K562 (cell line): ENCODE measurements around the gene AFDN. TPM values are rescaled to one million over a fixed set of nuclear protein-coding genes. Genes with fewer than 3 reads are reported as not detected.

Source experiments
- ATAC-seq: fragments of 200-7000 bp; cut with Tn5 transposase; 3 replicates; pipeline ENCODE4 v1.9.1; 2020; ENCODE audit warnings: moderate library complexity
- BruUV-seq: library from RNA; stranded (reverse); fragments of 400-500 nt; replicated peaks from 2 replicates; lab custom pipeline; 2021; lab: Mats Ljungman, UMichigan
- CTCF ChIA-PET: fragments of 300-600 bp; formaldehyde crosslinking; extraction: SDS; loops from one replicate; lab custom pipeline; 2021; ENCODE audit warnings: low intra/inter-chr PET ratio; lab: Yijun Ruan, JAX
- POLR2A ChIA-PET: fragments of 300-600, 350-650 bp; sonication (Branson Sonifier 250); formaldehyde crosslinking; extraction: SDS; loops from one replicate; lab custom pipeline; 2021; ENCODE audit warnings: antibody characterized with exemption, inconsistent platforms; lab: Yijun Ruan, JAX
- DNase-seq, 4 experiments: peaks; one replicate each; pipeline versions ENCODE4 v3.0.0 to v3.0.0-alpha.2; 2011 to 2018; ENCODE audit warnings: low spot score in 3 of 4, mixed read lengths in 3 of 4; ENCODE audit errors: extremely low read depth in 1 of 4
- FAIRE-seq: peaks from 2 replicates; lab custom pipeline; 2011; peaks lifted over from hg19 to GRCh38; lab: Jason Lieb, UNC
- H2AFZ ChIP-seq: 2 replicates; pipeline ENCODE4 v1.6.0; 2011; ENCODE audit warnings: low read depth, low read length, control low read depth, inconsistent platforms
- H3K27ac ChIP-seq: fragments of 200-600 bp; 3 replicates; pipeline ENCODE4 v1.8.0; 2011; ENCODE audit warnings: low read depth, mild to moderate bottlenecking, control low read depth, inconsistent platforms, low read length, moderate library complexity, mixed read lengths; ENCODE audit errors: extremely low read depth
- H3K27me3 ChIP-seq, 2 experiments: fragments of 300-600 bp in 1 of 2; 2 replicates in 1 of 2; 3 replicates in 1 of 2; pipeline versions ENCODE4 v1.6.0 to v1.8.0; 2011; ENCODE audit warnings: inconsistent platforms in 2 of 2, low read length in 2 of 2, mild to moderate bottlenecking in 1 of 2, mixed read lengths in 1 of 2, moderate library complexity in 1 of 2; ENCODE audit not compliant: control insufficient read depth in 2 of 2, insufficient read depth in 2 of 2
- H3K36me3 ChIP-seq: fragments of 300-600 bp; 3 replicates; pipeline ENCODE4 v1.8.0; 2011; ENCODE audit warnings: mild to moderate bottlenecking, low read length, inconsistent platforms; ENCODE audit not compliant: control insufficient read depth, insufficient read depth
- H3K4me1 ChIP-seq, 2 experiments: fragments of 200-600 bp in 1 of 2; replicated peaks in 1 of 2; 2 replicates in 1 of 2; 3 replicates in 1 of 2; pipeline versions ENCODE4 v1.5.1 to v1.8.0; 2011; ENCODE audit warnings: inconsistent platforms in 2 of 2, low read length in 2 of 2, mild to moderate bottlenecking in 1 of 2, mixed read lengths in 1 of 2, moderate library complexity in 1 of 2; ENCODE audit not compliant: control insufficient read depth in 2 of 2, insufficient read depth in 2 of 2
- H3K4me2 ChIP-seq: 2 replicates; pipeline ENCODE4 v1.6.1; 2011; ENCODE audit warnings: low read length, control low read depth, inconsistent platforms, mixed read lengths; ENCODE audit not compliant: insufficient read depth
- H3K4me3 ChIP-seq: fragments of 200-600 bp; sonication (generic), shearing (Covaris generic); 2 replicates; pipeline ENCODE4 v1.5.1; 2016; ENCODE audit warnings: control low read depth, inconsistent platforms
- H3K79me2 ChIP-seq: fragments of 200-600 bp; 3 replicates; pipeline ENCODE4 v1.8.0; 2011; ENCODE audit warnings: low read length, inconsistent platforms; ENCODE audit not compliant: control insufficient read depth, insufficient read depth
- H3K9ac ChIP-seq, 2 experiments: 2 replicates each; pipeline versions ENCODE4 v1.6.0 to v1.6.1; 2011; ENCODE audit warnings: low read depth in 2 of 2, low read length in 2 of 2, control low read depth in 1 of 2, inconsistent platforms in 1 of 2, mild to moderate bottlenecking in 1 of 2, mixed read lengths in 1 of 2; ENCODE audit not compliant: insufficient read depth in 1 of 2
- H3K9me1 ChIP-seq: one replicate; pipeline ENCODE4 v1.6.0; 2011; ENCODE audit warnings: inconsistent platforms, mild to moderate bottlenecking, low read length, moderate library complexity; ENCODE audit not compliant: control insufficient read depth, insufficient read depth
- H3K9me3 ChIP-seq: replicated peaks from 2 replicates; pipeline ENCODE4 v1.5.1; 2011; ENCODE audit warnings: low read depth, low read length, inconsistent platforms; ENCODE audit not compliant: control insufficient read depth, insufficient read depth
- H4K20me1 ChIP-seq: replicated peaks from 2 replicates; pipeline ENCODE4 v1.6.1; 2011; ENCODE audit warnings: low read length, inconsistent platforms, mixed read lengths; ENCODE audit not compliant: control insufficient read depth, insufficient read depth
- ATF6 ChIP-seq: sonication (generic); formaldehyde crosslinking; IDR thresholded peaks from 2 replicates; pipeline ENCODE4 v1.4.0; 2020; ENCODE audit warnings: mild to moderate bottlenecking, missing genetic modification reagents
- HEY1 ChIP-seq: fragments of 250-450 bp; sonication (Bioruptor Pico); IDR thresholded peaks from 2 replicates; pipeline ENCODE4 v1.5.0; 2020; ENCODE audit warnings: mild to moderate bottlenecking, moderate library complexity, borderline replicate concordance
- IFI16 ChIP-seq: fragments of 250-450 bp; sonication (Bioruptor Pico); IDR thresholded peaks from 2 replicates; pipeline ENCODE4 v2.1.2; 2022; ENCODE audit warnings: mild to moderate bottlenecking, inconsistent platforms
- KDM2B ChIP-seq: fragments of 250-450 bp; sonication (Bioruptor Pico); IDR thresholded peaks from 2 replicates; pipeline ENCODE4 v1.8.0; 2021; ENCODE audit warnings: mild to moderate bottlenecking, moderate library complexity
- MAFG ChIP-seq: fragments of 450-650 bp; conservative IDR thresholded peaks from 2 replicates; pipeline ENCODE4 v1.6.1; 2016; ENCODE audit warnings: missing genetic modification characterization, missing compliant biosample characterization
- NEUROD1 ChIP-seq: fragments of 150-350 bp; IDR thresholded peaks from 2 replicates; pipeline ENCODE4 v1.6.1; 2014; ENCODE audit warnings: borderline replicate concordance, low read length, low read depth; ENCODE audit not compliant: partially characterized antibody
- SIX5 ChIP-seq, 2 experiments: IDR thresholded peaks; 2 replicates each; pipeline ENCODE4 v1.6.1; 2011; ENCODE audit warnings: low read length in 2 of 2, borderline replicate concordance in 1 of 2, low read depth in 1 of 2, mild to moderate bottlenecking in 1 of 2, moderate library complexity in 1 of 2; ENCODE audit not compliant: insufficient read depth in 1 of 2
- TRIM24 ChIP-seq, 2 experiments: fragments of 450-650 bp; IDR thresholded peaks; 2 replicates each; pipeline ENCODE4 v1.6.1; 2016
- USF2 ChIP-seq: sonication (generic); formaldehyde crosslinking; IDR thresholded peaks from 2 replicates; pipeline ENCODE4 v1.5.0; 2020; ENCODE audit warnings: missing genetic modification reagents
- YY1 ChIP-seq, 3 experiments: IDR thresholded peaks; 2 replicates each; pipeline ENCODE4 v1.6.1; 2011; ENCODE audit warnings: low read length in 2 of 3, mild to moderate bottlenecking in 2 of 3, moderate library complexity in 2 of 3, borderline replicate concordance in 1 of 3, control low read depth in 1 of 3, low read depth in 1 of 3; ENCODE audit not compliant: insufficient read depth in 3 of 3, insufficient replicate concordance in 2 of 3, control insufficient read depth in 1 of 3, insufficient read length in 1 of 3; ENCODE audit errors: extremely low read depth in 1 of 3
- ZNF274 ChIP-seq: IDR thresholded peaks from 2 replicates; pipeline ENCODE4 v1.6.1; 2011; ENCODE audit warnings: low read depth, mild to moderate bottlenecking, low read length, moderate library complexity, borderline replicate concordance
- ZNF507 ChIP-seq: conservative IDR thresholded peaks from 2 replicates; pipeline ENCODE4 v1.6.1; 2017; ENCODE audit warnings: missing genetic modification characterization, missing compliant biosample characterization
- ZNF668 ChIP-seq: fragments of 250-450 bp; sonication (Bioruptor Pico); IDR thresholded peaks from 2 replicates; pipeline ENCODE4 v1.8.0; 2022; ENCODE audit warnings: mild to moderate bottlenecking, inconsistent platforms
- WGBS: fragments of 100-300 bp; shearing (Covaris generic); methylation state at CpG from one replicate; pipeline ENCODE4 v1.1.6; 2016; ENCODE audit warnings: low coverage, mixed read lengths; ENCODE audit not compliant: insufficient coverage; ENCODE audit errors: missing lambda C conversion rate; 5-methylcytosine and 5-hydroxymethylcytosine counted together
- in situ Hi-C: fragments of 300-500 bp; cut with MboI; formaldehyde crosslinking; loops from 4 replicates; pipeline ENCODE4 v1.15.0; 2018; ENCODE audit warnings: inconsistent platforms, mixed read lengths
- intact Hi-C: fragments of 100-400 bp; cut with micrococcal nuclease; formaldehyde crosslinking; loops from 2 replicates; pipeline ENCODE4 v1.14.2; 2022
- polyA plus RNA-seq, 8 experiments: library from polyadenylated mRNA; depleted of rRNA in 4 of 8; stranded (reverse) in 5 of 8; unstranded in 3 of 8; fragments of >200 nt; fragmentation: Nextera tagmentation in 2 of 8; fragmentation: Illumina TruSeq in 1 of 8; extraction: Ambion mirVana in 2 of 8; extraction: Trizol in 1 of 8; gene quantifications; 2 replicates each; pipeline versions ENCODE4 v1.2.1 to v1.2.3, GENCODE V29; 2011 to 2014; ENCODE audit warnings: inconsistent platforms in 1 of 8, missing spikeins in 1 of 8
- total RNA-seq, 7 experiments: library from RNA; depleted of rRNA in 6 of 7; stranded (reverse); fragments of >200 nt in 6 of 7; fragmentation: Illumina TruSeq in 2 of 7; extraction: Trizol in 2 of 7; gene quantifications; 2 replicates each; pipeline versions ENCODE4 v1.2.1 to v1.2.3, GENCODE V29; 2011 to 2021; ENCODE audit warnings: low replicate concordance in 1 of 7
- TF ChIP-seq, protein P1 (sequence below): fragments of 250-450 bp; sonication (Bioruptor Pico); IDR thresholded peaks from 2 replicates; pipeline ENCODE4 v1.4.0; 2020; ENCODE audit warnings: mild to moderate bottlenecking
- TF ChIP-seq, protein P2 (sequence below): fragments of 450-650 bp; formaldehyde crosslinking; IDR thresholded peaks from 2 replicates; pipeline ENCODE4 v1.4.0; 2022; ENCODE audit warnings: missing genetic modification characterization

AFDN gene
- total and polyA plus RNA-seq, 9 of the 15 experiments (the other 6 are each of a cell fraction or from before 2014, with no cell fraction given) = 7.2 to 129 (median 105) TPM

DNA sequence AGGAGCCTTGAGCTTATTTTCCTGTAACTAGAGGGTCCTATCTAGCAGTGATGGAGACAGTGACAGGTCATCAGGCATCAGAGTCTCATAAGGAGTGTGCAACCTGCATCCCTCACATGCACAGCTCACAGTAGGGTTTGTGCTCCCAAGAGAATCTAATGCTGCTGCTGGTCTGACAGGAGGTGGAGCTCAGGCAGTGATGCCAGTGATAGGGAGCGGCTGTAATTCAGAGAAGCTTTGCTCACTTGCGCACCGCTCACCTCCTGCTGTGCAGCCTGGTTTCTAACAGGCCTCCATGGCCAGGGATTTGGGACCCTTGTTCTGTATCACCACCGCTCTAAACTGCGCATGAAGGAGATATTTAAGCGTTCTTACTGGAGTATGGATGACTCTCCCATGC lies 176.1 kb downstream of the AFDN start (continued):
- TF ChIP-seq, protein P1, sequence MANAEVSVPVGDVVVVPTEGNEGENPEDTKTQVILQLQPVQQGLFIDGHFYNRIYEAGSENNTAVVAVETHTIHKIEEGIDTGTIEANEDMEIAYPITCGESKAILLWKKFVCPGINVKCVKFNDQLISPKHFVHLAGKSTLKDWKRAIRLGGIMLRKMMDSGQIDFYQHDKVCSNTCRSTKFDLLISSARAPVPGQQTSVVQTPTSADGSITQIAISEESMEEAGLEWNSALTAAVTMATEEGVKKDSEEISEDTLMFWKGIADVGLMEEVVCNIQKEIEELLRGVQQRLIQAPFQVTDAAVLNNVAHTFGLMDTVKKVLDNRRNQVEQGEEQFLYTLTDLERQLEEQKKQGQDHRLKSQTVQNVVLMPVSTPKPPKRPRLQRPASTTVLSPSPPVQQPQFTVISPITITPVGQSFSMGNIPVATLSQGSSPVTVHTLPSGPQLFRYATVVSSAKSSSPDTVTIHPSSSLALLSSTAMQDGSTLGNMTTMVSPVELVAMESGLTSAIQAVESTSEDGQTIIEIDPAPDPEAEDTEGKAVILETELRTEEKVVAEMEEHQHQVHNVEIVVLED = no peak
- TF ChIP-seq ZNF507 (tag) (no peak), SIX5 (IDR thresholded peaks at IDR 0.05; ENCODE audit: borderline replicate concordance in 1 of 2, insufficient read depth in 1 of 2, low read depth in 1 of 2, low read length in 2 of 2) (no peak), ATF6 (CRISPR knock-in tag) (no peak), ZNF668 (CRISPR knock-in tag) (no peak)

DNA sequence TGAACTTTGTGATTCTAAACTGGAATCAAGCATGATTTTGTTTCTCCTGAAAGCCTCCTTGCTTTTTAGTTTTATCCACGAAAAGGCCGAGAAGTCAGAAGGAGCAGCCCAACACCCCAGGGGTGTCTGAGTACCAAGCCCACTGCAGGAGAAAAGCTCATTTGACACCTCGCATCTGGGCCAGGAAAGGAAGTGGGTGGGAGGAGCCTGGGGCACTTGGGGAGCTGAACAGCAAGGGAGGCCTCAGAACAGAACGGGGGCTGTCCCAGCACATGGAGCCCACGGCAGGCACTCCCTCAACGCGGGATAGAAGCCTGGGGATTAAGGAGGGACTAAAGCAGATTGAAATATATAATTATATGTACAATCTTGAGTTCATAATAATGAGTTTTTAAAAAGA lies 177.3 kb downstream of the AFDN start:
- 0% methylated on average over 7 of the region's 7 CpGs for WGBS
- Histone ChIP-seq H3K9ac (no peak overlapping the region), H3K4me3 (no peak overlapping the region), H4K20me1 (no peaks in the 10 kb centered on the region; the same call in 1 of the 2 replicates), H3K27ac (no peak overlapping the region), H3K9me3 (no peaks in the 10 kb centered on the region), H3K9me1 (no peaks in the 10 kb centered on the region), H3K27me3 (peaks cover 14 to 54% of the 10 kb centered on the region in 2 experiments; a peak in 4 of 5 replicates), H3K4me2 (no peak overlapping the region), H3K79me2 (no peaks in the 10 kb centered on the region), H3K4me1 (no peaks in the 10 kb centered on the region), H2AFZ (no peak overlapping the region), H3K36me3 (no peaks in the 10 kb centered on the region)
- DNase-seq (no peak), FAIRE-seq (no peak), ATAC-seq (no peak)
- ChIA-PET POLR2A (no interaction called here), CTCF (no interaction called here)
- in situ Hi-C loops (no loop called here), intact Hi-C loops (no loop called here)
- BruUV-seq = no TSS peak
- TF ChIP-seq MAFG (no peak), ZNF274 (no peak), YY1 (IDR thresholded peaks at IDR 0.05; ENCODE audit: borderline replicate concordance in 1 of 3, control insufficient read depth in 1 of 3, extremely low read depth in 1 of 3, insufficient read depth in 3 of 3, insufficient read length in 1 of 3, insufficient replicate concordance in 2 of 3, low read depth in 1 of 3, low read length in 2 of 3) (no peak), TRIM24 (IDR thresholded peaks at IDR 0.05) (no peak), NEUROD1 (no peak), HEY1 (CRISPR knock-in tag) (no peak), IFI16 (CRISPR knock-in tag) (no peak), USF2 (CRISPR knock-in tag) (no peak), KDM2B (no peak)
- TF ChIP-seq, protein P2, sequence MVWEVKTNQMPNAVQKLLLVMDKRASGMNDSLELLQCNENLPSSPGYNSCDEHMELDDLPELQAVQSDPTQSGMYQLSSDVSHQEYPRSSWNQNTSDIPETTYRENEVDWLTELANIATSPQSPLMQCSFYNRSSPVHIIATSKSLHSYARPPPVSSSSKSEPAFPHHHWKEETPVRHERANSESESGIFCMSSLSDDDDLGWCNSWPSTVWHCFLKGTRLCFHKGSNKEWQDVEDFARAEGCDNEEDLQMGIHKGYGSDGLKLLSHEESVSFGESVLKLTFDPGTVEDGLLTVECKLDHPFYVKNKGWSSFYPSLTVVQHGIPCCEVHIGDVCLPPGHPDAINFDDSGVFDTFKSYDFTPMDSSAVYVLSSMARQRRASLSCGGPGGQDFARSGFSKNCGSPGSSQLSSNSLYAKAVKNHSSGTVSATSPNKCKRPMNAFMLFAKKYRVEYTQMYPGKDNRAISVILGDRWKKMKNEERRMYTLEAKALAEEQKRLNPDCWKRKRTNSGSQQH = no peak
